GM06990 (cell line): ENCODE data around the gene NEK10.
"Not testable (repeated sequence)": the region's sequence is repeated elsewhere in the genome, so short reads cannot be mapped to it uniquely, and the experiment has no call there.

Experiments used
- DNase-seq: peaks from one replicate; pipeline ENCODE4 v3.0.0-alpha.2; 2011; ENCODE audit not compliant: insufficient read length; ENCODE audit errors: extremely low read depth
- H3K27me3 ChIP-seq: replicated peaks from 2 replicates; pipeline ENCODE4 v1.6.0; 2011; ENCODE audit warnings: low read length; ENCODE audit not compliant: control insufficient read depth, insufficient read depth
- H3K36me3 ChIP-seq: 2 replicates; pipeline ENCODE4 v1.5.1; 2011; ENCODE audit warnings: low read length; ENCODE audit not compliant: control insufficient read depth, insufficient read depth
- H3K4me3 ChIP-seq: replicated peaks from 2 replicates; pipeline ENCODE4 v1.5.1; 2011; ENCODE audit warnings: low read depth, mild to moderate bottlenecking, control low read depth, low read length
- CTCF ChIP-seq: IDR thresholded peaks from 2 replicates; pipeline ENCODE4 v1.5.1; 2011; ENCODE audit warnings: low read length, control low read depth, mild to moderate bottlenecking, inconsistent platforms; ENCODE audit not compliant: insufficient read depth, poor library complexity, severe bottlenecking

The NEK10 gene

GRCh38 chr3:27340534-27340933 is 28.6 kb downstream of the NEK10 start:
- DNase-seq = no peak
- H3K4me3 ChIP-seq = no peak overlapping the region
- H3K36me3 ChIP-seq = no peaks in the 10 kb centered on the region
- no peak for TF ChIP-seq CTCF
- no peaks in the 10 kb centered on the region for H3K27me3 ChIP-seq

DNA sequence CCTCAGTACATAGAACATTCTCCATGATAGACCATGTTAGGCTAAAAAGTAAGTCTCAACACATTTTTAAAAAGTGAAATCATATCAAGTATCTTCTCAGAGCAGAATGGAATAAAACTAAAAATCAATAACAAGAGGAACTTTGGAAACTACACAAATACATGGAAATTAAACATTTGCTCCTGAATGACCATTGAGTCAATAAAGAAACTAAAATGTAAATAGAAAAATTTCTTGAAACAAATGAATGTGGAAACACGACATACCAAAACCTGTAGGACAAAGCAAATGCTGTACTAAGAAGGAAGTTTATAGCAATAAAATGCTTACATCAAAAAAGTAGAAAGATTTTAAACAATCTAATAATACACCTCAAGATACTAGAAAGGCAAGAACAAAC is 33.6 kb downstream of the NEK10 start:
- Histone ChIP-seq H3K36me3 (no peaks in the 10 kb centered on the region), H3K4me3 (no peak overlapping the region), H3K27me3 (no peaks in the 10 kb centered on the region)
- DNase-seq = no peak
- TF ChIP-seq CTCF = no peak

DNA sequence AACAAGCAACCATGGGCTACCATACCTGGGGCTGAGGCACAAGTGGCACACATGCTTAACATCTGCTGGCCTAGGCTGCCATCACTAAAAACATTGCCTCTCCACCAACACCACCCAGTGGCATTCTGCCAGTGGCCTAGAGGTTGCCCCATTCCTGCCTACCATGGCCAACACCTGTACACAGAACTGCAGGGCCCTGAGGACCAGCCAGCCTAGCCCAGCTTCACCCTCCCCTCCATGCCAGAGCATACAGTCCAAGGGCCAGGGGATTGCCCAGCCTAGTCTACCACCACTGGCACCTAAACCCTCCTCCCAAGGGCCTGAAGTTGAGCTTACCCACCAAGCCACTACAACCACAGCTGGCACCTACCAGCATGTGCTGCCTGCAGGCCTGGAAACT is 35.3 kb downstream of the NEK10 start:
- Histone ChIP-seq H3K4me3 (no peak overlapping the region), H3K27me3 (no peaks in the 10 kb centered on the region), H3K36me3 (no peaks in the 10 kb centered on the region)
- TF ChIP-seq CTCF = no peak
- no peak for DNase-seq

- not testable (repeated sequence) for H3K4me3 ChIP-seq, H3K36me3 ChIP-seq, H3K27me3 ChIP-seq, DNase-seq
Measured at GRCh38 chr3:27328982-27329762, 40.0 kb downstream of the NEK10 start.

DNA sequence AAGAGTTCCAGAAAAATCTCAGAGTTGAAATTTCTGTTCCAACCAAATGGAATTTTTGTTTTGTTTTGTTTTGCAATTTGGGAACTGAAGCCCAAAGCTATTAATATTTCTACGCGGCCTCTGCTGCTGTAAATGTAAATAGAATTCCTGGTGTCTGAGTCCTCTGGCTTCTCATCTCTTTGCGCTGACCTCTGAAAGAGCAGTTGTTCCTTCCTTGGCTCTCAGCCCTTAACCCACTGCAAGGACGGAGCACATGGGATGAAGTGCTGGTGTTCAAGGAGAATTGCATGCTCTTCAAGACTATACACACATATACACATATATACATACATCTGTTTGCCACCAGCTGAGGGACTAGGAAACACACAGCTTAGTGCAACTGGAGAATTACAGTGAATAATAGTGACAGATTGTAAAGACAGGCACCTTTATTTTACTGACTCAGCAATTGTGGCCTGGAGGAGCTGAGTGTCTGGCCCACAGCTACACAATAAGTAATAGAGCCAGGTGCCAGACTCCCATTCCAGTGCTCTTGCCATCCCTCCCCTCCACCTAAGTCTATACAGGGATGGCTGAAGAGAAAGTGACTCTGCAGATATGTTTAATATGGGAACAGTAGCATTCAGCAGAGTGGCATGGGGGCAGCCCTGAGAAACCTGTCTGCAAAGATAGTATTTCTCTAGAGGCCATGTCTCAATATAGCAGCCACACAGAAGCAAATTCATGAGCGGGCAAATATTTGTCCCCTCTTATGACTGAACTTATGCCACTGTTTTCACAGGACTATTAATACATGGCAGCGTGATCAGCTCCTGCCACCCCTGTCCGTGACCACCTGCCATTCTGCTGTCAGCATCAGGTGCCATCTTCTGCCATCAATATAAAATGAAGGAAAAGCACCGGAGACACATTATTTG is 42.3 kb downstream of the NEK10 start:
- no peak for TF ChIP-seq CTCF
- no peak overlapping the region for H3K4me3 ChIP-seq
- DNase-seq = no peak
- H3K36me3 ChIP-seq = no peaks in the 10 kb centered on the region
- H3K27me3 ChIP-seq = no peaks in the 10 kb centered on the region

- H3K27me3 ChIP-seq = no peaks in the 10 kb centered on the region
- no peaks in the 10 kb centered on the region for H3K36me3 ChIP-seq
- H3K4me3 ChIP-seq = no peak overlapping the region
- no peak for DNase-seq
- no peak for TF ChIP-seq CTCF
Measured at GRCh38 chr3:27326202-27326601, 43.0 kb downstream of the NEK10 start.
